GM21619 (cell line): ENCODE results near the gene TOGARAM1.
"Not testable (repeated sequence)": the region's sequence is repeated elsewhere in the genome, so short reads cannot be mapped to it uniquely, and the experiment has no call there.

Experiments
- ATAC-seq: cut with Tn5 transposase; IDR thresholded peaks from one replicate; pipeline ENCODE4 v1.9.1; 2021; ENCODE audit not compliant: unreplicated experiment

Gene TOGARAM1

GRCh38 chr14:45039390-45039789 is 77.4 kb downstream of the TOGARAM1 start:
- ATAC-seq: no peak

- ATAC-seq: no peak
Measured at GRCh38 chr14:45041641-45042040, 79.7 kb downstream of the TOGARAM1 start.

GRCh38 chr14:45044638-45045037 is 82.6 kb downstream of the TOGARAM1 start:
- no peak for ATAC-seq

- no peak for ATAC-seq
Measured at GRCh38 chr14:45048385-45048784, 86.4 kb downstream of the TOGARAM1 start.

- ATAC-seq: no peak
Measured at GRCh38 chr14:45051180-45051579, 89.2 kb downstream of the TOGARAM1 start.

- no peak for ATAC-seq
Measured at GRCh38 chr14:45051896-45052295, 89.9 kb downstream of the TOGARAM1 start.

- no peak for ATAC-seq
Measured at GRCh38 chr14:45057349-45057748, 95.4 kb downstream of the TOGARAM1 start.

- no peak for ATAC-seq
Measured at GRCh38 chr14:45057881-45058364, 95.9 kb downstream of the TOGARAM1 start.

GRCh38 chr14:45060551-45060950 is 98.6 kb downstream of the TOGARAM1 start:
- no peak for ATAC-seq

GRCh38 chr14:45065540-45065939 is 103.5 kb downstream of the TOGARAM1 start:
- ATAC-seq: no peak

- no peak for ATAC-seq
Measured at GRCh38 chr14:45065956-45066355, 104.0 kb downstream of the TOGARAM1 start.

- no peak for ATAC-seq
Measured at GRCh38 chr14:45066667-45067066, 104.7 kb downstream of the TOGARAM1 start.

- no peak for ATAC-seq
Measured at GRCh38 chr14:45068396-45068795, 106.4 kb downstream of the TOGARAM1 start.

- ATAC-seq: no peak
Measured at GRCh38 chr14:45070215-45070614, 108.2 kb downstream of the TOGARAM1 start.

- ATAC-seq: no peak
Measured at GRCh38 chr14:45072126-45072525, 110.1 kb downstream of the TOGARAM1 start.

- ATAC-seq: no peak
Measured at GRCh38 chr14:45073231-45073879, 111.4 kb downstream of the TOGARAM1 start.

GRCh38 chr14:45078323-45078722 is 116.3 kb downstream of the TOGARAM1 start:
- no peak for ATAC-seq

GRCh38 chr14:45080416-45080968 is 118.5 kb downstream of the TOGARAM1 start:
- ATAC-seq: not testable (repeated sequence)

- not testable (repeated sequence) for ATAC-seq
Measured at GRCh38 chr14:45081096-45081495, 119.1 kb downstream of the TOGARAM1 start.

GRCh38 chr14:45082420-45082819 is 120.4 kb downstream of the TOGARAM1 start:
- no peak for ATAC-seq

- ATAC-seq: no peak
Measured at GRCh38 chr14:45083617-45083975, 121.6 kb downstream of the TOGARAM1 start.

- ATAC-seq: peak; percentile 92
Measured at GRCh38 chr14:45083976-45084722, 122.2 kb downstream of the TOGARAM1 start, which contains the start of gene PRPF39. Gene PRPF39, plus strand, starts transcription at chr14:45084116. Its CDS starts 11,124 bp downstream, at chr14:45095240.
